Measurements from ENCODE around the gene MAPKAP1.

DNA sequence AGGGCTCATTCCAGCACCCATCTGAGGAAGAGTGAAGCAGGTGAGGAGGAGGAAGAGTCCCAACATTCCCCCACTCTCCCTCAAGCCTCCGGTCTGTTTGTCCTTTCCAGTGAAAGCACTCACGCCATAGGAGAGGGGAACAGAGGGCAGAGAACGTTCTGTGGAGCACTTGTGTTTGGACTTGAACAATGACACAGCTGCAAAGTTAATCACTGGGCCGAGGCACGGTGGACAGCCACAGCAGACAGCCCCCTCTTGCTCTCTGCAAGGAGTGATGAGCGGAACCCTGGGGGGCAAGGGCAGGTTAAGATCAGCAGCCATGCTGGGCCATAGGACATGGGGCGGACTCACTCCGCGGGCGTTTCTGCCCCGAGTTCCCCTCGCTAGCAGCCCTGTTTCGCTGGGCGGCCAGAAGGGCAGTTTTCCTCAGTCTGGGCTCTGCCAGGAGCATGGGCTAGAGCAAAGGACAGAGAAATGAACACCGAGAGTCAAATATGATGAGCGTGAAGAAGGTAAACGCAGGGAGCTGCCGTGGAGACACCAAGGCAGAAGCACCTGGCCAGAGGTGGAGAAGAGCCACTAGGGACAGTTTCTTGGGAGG is 259.7 kb downstream of the MAPKAP1 start:
- TF ChIP-seq POLR2AphosphoS5 (IDR thresholded peaks at IDR 0.05; ENCODE audit: borderline replicate concordance, low read depth, low read length) (no peak), EZH2 (IDR thresholded peaks at IDR 0.05) (no peak), FOXP2 (optimal IDR thresholded peaks at IDR 0.05; ENCODE audit: control extremely low read depth, extremely low read length, insufficient read depth) (no peak)
